Measurements from ENCODE around the gene MYO5B.

Gene MYO5B

DNA sequence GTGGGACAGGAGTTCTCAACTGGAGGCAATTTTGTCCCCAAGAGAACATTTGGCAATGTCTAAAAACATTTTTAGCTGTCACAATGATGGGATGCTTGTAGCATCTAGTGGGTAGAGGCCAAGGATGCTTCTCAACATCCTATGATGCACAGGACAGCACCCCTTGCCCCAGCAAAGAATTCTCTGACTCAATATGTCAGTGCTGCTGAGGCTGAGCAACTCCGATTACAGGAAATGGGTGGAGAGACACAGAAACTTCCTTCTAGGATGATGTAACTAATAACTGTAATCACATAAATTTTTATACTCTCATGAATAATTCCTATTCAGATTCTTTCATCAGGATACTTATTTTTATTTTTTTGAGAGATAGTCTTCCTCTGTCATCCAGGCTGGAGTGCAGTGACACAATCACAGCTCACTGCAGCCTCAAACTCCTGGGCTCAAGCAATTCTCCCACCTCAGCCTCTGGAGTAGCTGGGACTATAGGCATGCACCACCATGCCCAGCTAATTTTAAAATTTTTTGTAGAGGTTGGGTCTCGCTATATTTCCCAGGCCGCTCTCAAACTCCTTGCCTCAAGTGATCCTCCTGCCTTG is 261.3 kb downstream of the MYO5B start:
- H3K27me3 ChIP-seq (ENCODE audit: low read depth, low read length): no peaks in the 10 kb centered on the region
- no peak overlapping the region for H3K27ac ChIP-seq (ENCODE audit: low read length)
- no peaks in the 10 kb centered on the region for H3K9me3 ChIP-seq (ENCODE audit: control insufficient read depth in 1 of 2, low read length in 2 of 2)
- H3K4me3 ChIP-seq (ENCODE audit: low read depth in 1 of 2, low read length in 2 of 2): no peak overlapping the region
- H3K36me3 ChIP-seq (ENCODE audit: control insufficient read depth in 1 of 2, insufficient read depth in 2 of 2, low read length in 2 of 2): no peaks in the 10 kb centered on the region
- no peaks in the 10 kb centered on the region for H3K4me1 ChIP-seq (ENCODE audit: control insufficient read depth in 1 of 2, insufficient read depth in 2 of 2, low read length in 2 of 2)

DNA sequence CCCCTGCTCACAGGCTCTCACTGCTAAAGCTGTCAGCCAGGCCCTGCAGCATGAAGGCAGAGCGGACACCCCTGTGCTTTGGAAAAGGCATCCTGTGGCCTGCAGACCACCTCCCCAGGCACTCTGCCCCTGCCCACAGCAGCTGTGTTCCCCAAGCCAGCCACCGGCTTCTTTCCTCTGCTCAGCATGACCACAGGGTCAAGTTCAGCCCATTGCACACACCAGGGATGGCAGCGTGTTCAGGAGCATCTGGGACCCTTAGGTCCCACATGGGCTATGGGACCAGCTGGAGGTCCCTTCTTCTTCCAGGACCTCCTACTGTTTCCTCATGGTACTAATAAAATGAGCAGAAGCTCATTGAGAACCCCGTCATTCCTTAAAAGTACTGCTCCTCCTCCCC is 263.2 kb downstream of the MYO5B start:
- H3K9me3 ChIP-seq (ENCODE audit: control insufficient read depth in 1 of 2, low read length in 2 of 2): no peaks in the 10 kb centered on the region
- H3K27ac ChIP-seq (ENCODE audit: low read length): no peak overlapping the region
- no peak overlapping the region for H3K4me3 ChIP-seq (ENCODE audit: low read depth in 1 of 2, low read length in 2 of 2)
- H3K36me3 ChIP-seq (ENCODE audit: control insufficient read depth in 1 of 2, insufficient read depth in 2 of 2, low read length in 2 of 2): no peaks in the 10 kb centered on the region
- H3K27me3 ChIP-seq (ENCODE audit: low read depth, low read length): no peaks in the 10 kb centered on the region
- no peaks in the 10 kb centered on the region for H3K4me1 ChIP-seq (ENCODE audit: control insufficient read depth in 1 of 2, insufficient read depth in 2 of 2, low read length in 2 of 2)

DNA sequence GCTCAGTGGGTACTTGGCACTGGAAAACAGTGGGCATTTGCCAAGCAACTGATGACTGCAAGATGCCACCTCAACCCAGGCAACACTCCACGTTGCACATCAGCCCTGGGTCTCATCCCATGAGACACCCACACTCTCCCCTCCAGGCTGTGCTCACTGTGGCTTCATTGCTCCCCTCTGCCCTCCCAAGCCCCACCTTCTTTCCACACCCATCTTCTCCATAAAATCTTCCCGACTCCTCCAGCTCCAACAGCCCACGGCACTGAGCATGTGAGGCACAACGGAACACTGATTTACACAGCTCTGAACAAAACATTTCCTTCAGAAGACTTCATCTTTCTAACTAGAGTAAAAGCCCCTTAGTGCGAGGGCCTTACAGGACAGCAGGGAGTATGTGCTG is 263.8 kb downstream of the MYO5B start:
- no peak overlapping the region for H3K27ac ChIP-seq (ENCODE audit: low read length)

DNA sequence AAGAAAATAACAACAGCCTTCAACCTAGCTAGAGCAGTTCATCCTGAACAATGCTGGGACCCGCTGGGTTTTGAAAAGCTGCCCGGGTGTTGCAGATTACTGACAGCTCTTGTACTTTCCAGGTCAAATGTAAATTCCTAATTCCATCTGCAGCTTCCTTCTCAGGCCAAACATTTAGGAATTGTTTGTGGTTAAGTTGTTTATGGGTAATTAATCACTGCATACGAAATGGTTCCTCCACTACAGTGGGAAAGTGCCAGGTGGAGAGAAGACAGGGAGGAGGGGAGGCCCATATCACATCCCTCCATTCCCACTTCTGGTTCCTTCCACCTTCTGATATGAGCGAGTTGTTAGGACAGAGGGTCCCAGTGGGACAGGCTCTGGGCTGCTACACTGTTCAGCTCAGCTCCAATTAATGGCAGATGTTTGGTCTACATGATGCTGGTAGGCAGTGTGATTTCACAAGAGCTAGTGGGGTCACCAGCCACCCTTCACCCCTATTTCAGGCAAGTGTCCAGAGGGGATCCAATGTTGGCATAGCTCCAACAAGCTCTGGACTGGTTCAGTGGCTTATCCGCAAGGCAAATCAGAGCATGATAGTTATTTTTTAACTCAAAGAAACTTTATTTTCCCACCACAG is 268.7 kb downstream of the MYO5B start:
- peaks cover 0 to 5% of the 10 kb centered on the region in 2 donors for H3K4me1 ChIP-seq (ENCODE audit: control insufficient read depth in 1 of 2, insufficient read depth in 2 of 2, low read length in 2 of 2)
- no peak overlapping the region for H3K4me3 ChIP-seq (ENCODE audit: low read depth in 1 of 2, low read length in 2 of 2)
- no peaks in the 10 kb centered on the region for H3K9me3 ChIP-seq (ENCODE audit: control insufficient read depth in 1 of 2, low read length in 2 of 2)
- H3K27me3 ChIP-seq (ENCODE audit: low read depth, low read length): no peaks in the 10 kb centered on the region
- H3K36me3 ChIP-seq (ENCODE audit: control insufficient read depth in 1 of 2, insufficient read depth in 2 of 2, low read length in 2 of 2): no peaks in the 10 kb centered on the region
- no peak overlapping the region for H3K27ac ChIP-seq (ENCODE audit: low read length)

More for the DNA sequence above, 263.8 kb downstream of the MYO5B start:
- H3K4me3 ChIP-seq (ENCODE audit: low read depth in 1 of 2, low read length in 2 of 2): no peak overlapping the region
- H3K4me1 ChIP-seq (ENCODE audit: control insufficient read depth in 1 of 2, insufficient read depth in 2 of 2, low read length in 2 of 2): no peaks in the 10 kb centered on the region
- no peaks in the 10 kb centered on the region for H3K36me3 ChIP-seq (ENCODE audit: control insufficient read depth in 1 of 2, insufficient read depth in 2 of 2, low read length in 2 of 2)
- no peaks in the 10 kb centered on the region for H3K27me3 ChIP-seq (ENCODE audit: low read depth, low read length)
- H3K9me3 ChIP-seq (ENCODE audit: control insufficient read depth in 1 of 2, low read length in 2 of 2): no peaks in the 10 kb centered on the region

DNA sequence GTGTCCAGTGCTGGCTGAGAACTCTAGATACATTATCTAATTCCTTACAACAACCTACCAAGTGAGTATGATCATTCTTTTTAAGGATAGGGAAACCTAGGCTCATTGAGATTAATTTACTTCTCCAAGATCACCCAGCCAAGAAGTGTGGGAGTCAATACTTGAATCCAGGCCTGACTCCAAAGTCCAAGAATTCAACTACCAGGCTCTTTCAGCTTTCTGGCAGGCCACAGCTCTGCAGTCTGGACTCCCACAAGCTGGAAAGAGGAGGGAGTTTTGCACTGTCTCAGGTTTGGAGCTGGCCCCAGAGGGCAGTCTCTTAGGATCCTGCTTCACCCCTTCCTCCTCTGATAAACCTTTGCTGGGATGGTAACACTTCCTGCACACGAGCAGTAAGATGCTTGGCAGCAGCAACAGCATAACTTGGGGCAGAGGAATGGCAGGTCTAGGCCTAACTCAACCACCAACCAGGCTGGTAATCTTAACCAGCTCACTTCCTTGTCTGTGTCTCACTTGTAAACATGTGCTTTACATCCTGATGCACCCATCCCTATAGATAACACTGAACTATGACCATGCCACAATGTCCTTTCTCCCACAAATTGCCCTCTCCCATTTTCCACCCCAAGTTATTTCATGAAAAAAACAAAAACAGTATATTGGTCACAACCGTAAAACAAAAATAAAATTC is 270.5 kb downstream of the MYO5B start:
- Histone ChIP-seq H3K4me1 (ENCODE audit: control insufficient read depth in 1 of 2, insufficient read depth in 2 of 2, low read length in 2 of 2) (peaks cover 0 to 6% of the 10 kb centered on the region in 2 donors), H3K36me3 (ENCODE audit: control insufficient read depth in 1 of 2, insufficient read depth in 2 of 2, low read length in 2 of 2) (no peaks in the 10 kb centered on the region), H3K27ac (ENCODE audit: low read length) (no peak overlapping the region), H3K9me3 (ENCODE audit: control insufficient read depth in 1 of 2, low read length in 2 of 2) (no peaks in the 10 kb centered on the region), H3K4me3 (ENCODE audit: low read depth in 1 of 2, low read length in 2 of 2) (no peak overlapping the region), H3K27me3 (ENCODE audit: low read depth, low read length) (no peaks in the 10 kb centered on the region)

DNA sequence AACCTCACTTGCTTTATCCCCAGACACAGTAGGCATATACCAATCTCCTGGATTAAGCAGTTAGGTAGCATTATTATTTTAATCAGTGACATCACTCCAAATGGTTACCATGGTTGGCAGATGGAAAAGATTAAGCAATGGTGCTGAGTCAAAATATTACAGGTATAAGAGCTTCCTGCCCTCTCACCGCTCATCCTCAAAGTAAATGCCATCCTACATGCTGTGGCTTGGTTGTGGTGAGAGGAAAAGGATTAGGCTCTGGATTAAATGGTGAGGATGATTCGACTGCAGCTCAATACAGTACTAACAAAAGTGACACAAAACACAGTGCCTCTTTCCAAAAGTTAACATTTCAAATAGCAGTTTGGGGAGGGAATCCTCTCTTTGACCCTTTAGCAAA is 272.7 kb downstream of the MYO5B start:
- Histone ChIP-seq H3K9me3 (ENCODE audit: control insufficient read depth in 1 of 2, low read length in 2 of 2) (no peaks in the 10 kb centered on the region), H3K4me1 (ENCODE audit: control insufficient read depth in 1 of 2, insufficient read depth in 2 of 2, low read length in 2 of 2) (peaks cover 0 to 6% of the 10 kb centered on the region in 2 donors), H3K27ac (ENCODE audit: low read length) (no peak overlapping the region), H3K36me3 (ENCODE audit: control insufficient read depth in 1 of 2, insufficient read depth in 2 of 2, low read length in 2 of 2) (no peaks in the 10 kb centered on the region), H3K4me3 (ENCODE audit: low read depth in 1 of 2, low read length in 2 of 2) (no peak overlapping the region), H3K27me3 (ENCODE audit: low read depth, low read length) (no peaks in the 10 kb centered on the region)

DNA sequence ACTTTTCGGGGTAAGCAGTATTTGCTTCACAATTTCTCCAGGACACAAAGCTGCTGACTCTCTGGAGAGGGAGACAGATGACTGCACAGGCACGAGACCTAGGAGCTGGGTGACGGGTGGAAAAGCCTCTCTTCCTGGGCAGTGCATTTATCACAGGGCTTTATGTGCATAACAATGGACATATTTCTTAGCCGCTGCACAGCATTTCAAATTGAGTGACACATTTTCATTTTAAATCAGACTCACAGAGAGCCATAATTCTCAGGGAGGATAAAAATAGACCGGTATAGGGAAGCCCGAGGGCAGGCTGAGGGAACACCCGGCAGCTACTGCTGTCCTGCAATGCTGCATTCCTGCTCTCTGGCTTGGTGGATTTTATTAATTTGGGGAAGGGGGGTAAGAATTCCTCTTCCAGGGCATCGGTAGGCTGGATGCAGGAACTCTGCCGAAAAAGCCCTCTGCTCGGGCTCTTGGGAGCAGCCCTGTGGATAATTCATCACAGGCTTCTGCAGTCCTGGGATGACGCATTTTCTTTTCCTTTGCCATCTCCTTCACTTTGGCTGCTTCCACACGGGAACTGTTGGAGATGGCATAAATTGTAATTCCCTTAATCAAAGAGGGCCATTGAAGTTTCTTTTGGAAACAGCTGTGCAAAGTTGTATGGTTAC is 273.5 kb downstream of the MYO5B start:
- Histone ChIP-seq H3K36me3 (ENCODE audit: control insufficient read depth in 1 of 2, insufficient read depth in 2 of 2, low read length in 2 of 2) (no peaks in the 10 kb centered on the region), H3K27me3 (ENCODE audit: low read depth, low read length) (no peaks in the 10 kb centered on the region), H3K4me3 (ENCODE audit: low read depth in 1 of 2, low read length in 2 of 2) (peak overlapping the region in 1 of 2 donors; percentile 30), H3K27ac (ENCODE audit: low read length) (no peak overlapping the region), H3K4me1 (ENCODE audit: control insufficient read depth in 1 of 2, insufficient read depth in 2 of 2, low read length in 2 of 2) (peaks cover 0 to 6% of the 10 kb centered on the region in 2 donors), H3K9me3 (ENCODE audit: control insufficient read depth in 1 of 2, low read length in 2 of 2) (no peaks in the 10 kb centered on the region)

DNA sequence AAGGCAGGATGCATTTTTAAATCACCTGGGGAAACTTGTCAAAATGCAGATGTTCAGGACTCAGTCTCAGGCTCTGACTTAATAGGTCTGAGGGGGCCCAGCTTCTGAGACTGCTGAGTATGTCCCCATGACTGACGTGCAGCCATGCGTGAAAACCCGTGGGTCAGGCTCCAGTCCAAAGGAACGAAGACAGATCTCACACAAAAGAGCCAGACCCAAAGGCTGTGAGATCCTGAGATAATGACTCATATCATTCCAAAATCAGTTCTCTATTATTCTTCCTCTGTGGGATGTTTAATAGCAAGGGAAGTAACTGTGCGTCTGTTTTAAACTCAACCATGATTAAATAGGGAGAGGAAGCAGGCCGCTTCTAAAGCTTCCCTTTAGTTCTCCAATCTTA is 274.2 kb downstream of the MYO5B start:
- Histone ChIP-seq H3K36me3 (ENCODE audit: control insufficient read depth in 1 of 2, insufficient read depth in 2 of 2, low read length in 2 of 2) (no peaks in the 10 kb centered on the region), H3K27ac (ENCODE audit: low read length) (no peak overlapping the region), H3K9me3 (ENCODE audit: control insufficient read depth in 1 of 2, low read length in 2 of 2) (no peaks in the 10 kb centered on the region), H3K4me3 (ENCODE audit: low read depth in 1 of 2, low read length in 2 of 2) (no peak overlapping the region), H3K4me1 (ENCODE audit: control insufficient read depth in 1 of 2, insufficient read depth in 2 of 2, low read length in 2 of 2) (peaks cover 0 to 6% of the 10 kb centered on the region in 2 donors), H3K27me3 (ENCODE audit: low read depth, low read length) (no peaks in the 10 kb centered on the region)

DNA sequence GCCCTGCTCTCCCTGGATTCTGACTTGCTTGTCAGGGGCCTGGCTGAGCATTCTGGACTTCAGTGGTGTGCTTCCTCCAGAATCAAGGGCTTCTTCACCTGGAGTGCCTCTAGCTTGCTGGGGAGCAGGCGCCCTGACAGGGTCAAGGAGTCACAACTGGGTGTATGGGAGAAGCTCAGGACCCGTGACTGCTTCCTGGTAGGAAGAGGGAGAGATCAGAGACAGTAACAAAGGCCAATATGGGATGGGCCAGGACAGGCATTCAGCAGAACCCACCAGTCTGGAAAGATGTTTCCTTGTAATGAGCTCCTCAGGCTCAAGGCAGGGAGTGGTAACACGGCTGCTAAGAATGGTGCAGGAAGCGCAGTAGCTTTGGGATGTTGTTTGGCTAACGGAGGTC is 277.2 kb downstream of the MYO5B start:
- Histone ChIP-seq H3K27me3 (ENCODE audit: low read depth, low read length) (no peaks in the 10 kb centered on the region), H3K4me1 (ENCODE audit: control insufficient read depth in 1 of 2, insufficient read depth in 2 of 2, low read length in 2 of 2) (peaks cover 0 to 6% of the 10 kb centered on the region in 2 donors), H3K4me3 (ENCODE audit: low read depth in 1 of 2, low read length in 2 of 2) (no peak overlapping the region), H3K9me3 (ENCODE audit: control insufficient read depth in 1 of 2, low read length in 2 of 2) (no peaks in the 10 kb centered on the region), H3K27ac (ENCODE audit: low read length) (no peak overlapping the region), H3K36me3 (ENCODE audit: control insufficient read depth in 1 of 2, insufficient read depth in 2 of 2, low read length in 2 of 2) (no peaks in the 10 kb centered on the region)

DNA sequence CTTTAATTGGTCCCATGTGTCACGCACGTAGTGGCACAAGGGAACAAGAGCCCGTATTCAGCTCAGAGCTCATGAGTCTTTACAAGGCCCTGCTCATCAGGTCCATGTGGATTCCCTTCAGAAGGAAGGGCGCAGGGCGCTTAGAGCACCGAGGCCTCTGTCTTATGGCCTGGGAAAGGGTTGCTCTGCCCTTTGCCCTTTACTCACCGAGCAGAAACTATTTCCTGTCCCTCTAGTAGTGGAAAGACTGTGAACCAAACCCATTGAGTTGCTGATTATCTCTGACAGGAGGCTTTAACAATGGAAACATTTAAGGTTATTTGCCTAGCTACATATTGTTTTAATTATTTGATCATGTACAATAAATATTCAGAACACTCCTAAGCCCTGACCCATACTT is 279.6 kb downstream of the MYO5B start:
- H3K4me3 ChIP-seq (ENCODE audit: low read depth in 1 of 2, low read length in 2 of 2): no peak overlapping the region
- H3K27me3 ChIP-seq (ENCODE audit: low read depth, low read length): no peaks in the 10 kb centered on the region
- no peak overlapping the region for H3K27ac ChIP-seq (ENCODE audit: low read length)
- no peaks in the 10 kb centered on the region for H3K4me1 ChIP-seq (ENCODE audit: control insufficient read depth in 1 of 2, insufficient read depth in 2 of 2, low read length in 2 of 2)
- H3K9me3 ChIP-seq (ENCODE audit: control insufficient read depth in 1 of 2, low read length in 2 of 2): no peaks in the 10 kb centered on the region
- no peaks in the 10 kb centered on the region for H3K36me3 ChIP-seq (ENCODE audit: control insufficient read depth in 1 of 2, insufficient read depth in 2 of 2, low read length in 2 of 2)

DNA sequence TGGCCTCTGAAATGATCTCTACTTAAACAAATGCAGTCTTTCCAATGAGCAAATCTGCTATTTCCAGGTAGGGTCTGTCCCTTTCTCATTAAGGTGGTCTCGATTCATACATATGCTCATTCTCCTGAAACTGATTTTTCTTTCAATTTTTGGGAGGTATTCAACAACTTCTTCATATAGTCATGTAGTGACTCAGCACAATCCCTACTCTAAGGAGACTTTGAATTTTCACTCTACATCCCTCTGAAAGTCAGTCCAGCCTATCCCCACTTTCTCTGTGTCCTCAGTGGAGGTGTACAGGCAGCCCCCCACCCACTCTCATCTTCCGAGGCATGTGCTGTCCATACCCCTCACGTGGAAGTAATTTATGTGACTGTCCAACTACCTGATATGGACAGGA is 281.7 kb downstream of the MYO5B start:
- H3K4me1 ChIP-seq (ENCODE audit: control insufficient read depth in 1 of 2, insufficient read depth in 2 of 2, low read length in 2 of 2): no peaks in the 10 kb centered on the region
- H3K4me3 ChIP-seq (ENCODE audit: low read depth in 1 of 2, low read length in 2 of 2): no peak overlapping the region
- no peak overlapping the region for H3K27ac ChIP-seq (ENCODE audit: low read length)
- H3K27me3 ChIP-seq (ENCODE audit: low read depth, low read length): no peaks in the 10 kb centered on the region
- no peaks in the 10 kb centered on the region for H3K36me3 ChIP-seq (ENCODE audit: control insufficient read depth in 1 of 2, insufficient read depth in 2 of 2, low read length in 2 of 2)
- no peaks in the 10 kb centered on the region for H3K9me3 ChIP-seq (ENCODE audit: control insufficient read depth in 1 of 2, low read length in 2 of 2)

Data from muscle layer of duodenum (tissue), 2 donors.